Coronary artery (tissue), 2 donors: ENCODE data around the gene GABRG3.

ENCODE experiments used
- DNase-seq: peaks from one replicate; pipeline ENCODE4 v3.0.0-alpha.2; 2017; ENCODE audit warnings: low spot score
- H3K27ac ChIP-seq, 2 donors: fragments of 200-600 bp; sonication (generic); one replicate each; pipeline ENCODE4 v1.5.1; 2016 to 2019
- H3K4me3 ChIP-seq: fragments of 200-600 bp; sonication (generic); 2 replicates; pipeline ENCODE4 v1.5.1; 2016; ENCODE audit warnings: mild to moderate bottlenecking, moderate library complexity
- CTCF ChIP-seq: fragments of 200-600 bp; sonication (generic); IDR thresholded peaks from one replicate; pipeline ENCODE4 v1.5.1; 2019; ENCODE audit warnings: antibody characterized with exemption

The GABRG3 gene

GRCh38 chr15:27550635-27551034 is 579.7 kb downstream of the GABRG3 start:
- no peak overlapping the region for H3K27ac ChIP-seq
- H3K4me3 ChIP-seq = no peak overlapping the region
- no peak for TF ChIP-seq CTCF
- DNase-seq = no peak

- Histone ChIP-seq H3K4me3 (no peak overlapping the region), H3K27ac (no peak overlapping the region)
- TF ChIP-seq CTCF = no peak
- no peak for DNase-seq
Observed at GRCh38 chr15:27561816-27562215, 590.8 kb downstream of the GABRG3 start.

- TF ChIP-seq CTCF = no peak
- Histone ChIP-seq H3K4me3 (no peak overlapping the region), H3K27ac (no peak overlapping the region)
- DNase-seq = no peak
Observed at GRCh38 chr15:27563765-27564370, 592.9 kb downstream of the GABRG3 start.

- H3K27ac ChIP-seq = no peak overlapping the region
- no peak for DNase-seq
- no peak overlapping the region for H3K4me3 ChIP-seq
- TF ChIP-seq CTCF = no peak
Observed at GRCh38 chr15:27564656-27565055, 593.7 kb downstream of the GABRG3 start.

GRCh38 chr15:27570746-27571145 is 599.8 kb downstream of the GABRG3 start:
- DNase-seq = no peak
- no peak for TF ChIP-seq CTCF
- H3K27ac ChIP-seq = no peak overlapping the region
- H3K4me3 ChIP-seq = no peak overlapping the region

- TF ChIP-seq CTCF = no peak
- H3K27ac ChIP-seq = no peak overlapping the region
- no peak for DNase-seq
- H3K4me3 ChIP-seq = no peak overlapping the region
Observed at GRCh38 chr15:27573805-27574485, 603.0 kb downstream of the GABRG3 start.

GRCh38 chr15:27574541-27575054 is 603.6 kb downstream of the GABRG3 start:
- H3K27ac ChIP-seq = no peak overlapping the region
- H3K4me3 ChIP-seq = no peak overlapping the region
- no peak for TF ChIP-seq CTCF

More at GRCh38 chr15:27574541-27575054, 603.6 kb downstream of the GABRG3 start:
- no peak for DNase-seq
